GM12873 (cell line): ENCODE measurements around the gene C21orf91.

Source experiments
- CTCF ChIP-seq: IDR thresholded peaks from 2 replicates; pipeline ENCODE4 v1.5.1; 2012; ENCODE audit warnings: low read depth, mild to moderate bottlenecking, moderate library complexity, low read length, control low read depth; ENCODE audit not compliant: insufficient read depth; ENCODE audit errors: missing control alignments

Gene C21orf91

GRCh38 chr21:17789069-17789468, 30.1 kb downstream of the C21orf91 start:
- no peak for TF ChIP-seq CTCF

DNA sequence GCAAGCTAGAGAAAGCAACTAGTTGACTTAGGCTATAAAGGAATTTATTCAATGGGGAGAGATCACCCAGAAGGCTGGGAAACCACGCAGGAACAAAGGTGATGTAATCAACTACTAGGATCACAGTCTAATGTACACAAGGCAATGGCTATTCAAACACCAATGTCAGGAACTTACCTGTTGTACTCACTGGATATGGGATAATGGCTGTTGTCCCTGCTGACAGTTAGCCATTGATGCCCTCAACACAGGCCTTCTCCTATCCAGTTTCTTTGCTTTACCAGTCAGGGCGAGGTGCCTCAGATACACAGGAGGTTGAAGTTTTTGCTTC, 32.3 kb downstream of the C21orf91 start:
- no peak for TF ChIP-seq CTCF

GRCh38 chr21:17786071-17786850, 32.9 kb downstream of the C21orf91 start:
- TF ChIP-seq CTCF: no peak

GRCh38 chr21:17785403-17785788, 33.8 kb downstream of the C21orf91 start:
- TF ChIP-seq CTCF: no peak

GRCh38 chr21:17784604-17785402, 34.4 kb downstream of the C21orf91 start:
- no peak for TF ChIP-seq CTCF

GRCh38 chr21:17784180-17784598, 35.0 kb downstream of the C21orf91 start:
- no peak for TF ChIP-seq CTCF

GRCh38 chr21:17783481-17784179, 35.5 kb downstream of the C21orf91 start:
- no peak for TF ChIP-seq CTCF
